Endodermal cell (in vitro differentiated cells): ENCODE results near the gene TNFAIP8L3. TPM values are rescaled to one million over a fixed set of nuclear protein-coding genes. Genes with fewer than 3 reads are reported as not detected.

ENCODE experiments used
- DNase-seq: peaks from one replicate; pipeline ENCODE4 v3.0.0-alpha.2; 2017
- H3K27ac ChIP-seq: 2 replicates; pipeline ENCODE4 v1.5.1; 2013; ENCODE audit warnings: mild to moderate bottlenecking, low read depth, low read length, moderate library complexity
- H3K27me3 ChIP-seq: 2 replicates; pipeline ENCODE4 v1.6.1; 2013; ENCODE audit warnings: mild to moderate bottlenecking, low read length, moderate library complexity; ENCODE audit not compliant: insufficient read depth, control insufficient read depth, poor library complexity, severe bottlenecking
- H3K36me3 ChIP-seq: 2 replicates; pipeline ENCODE4 v1.7.0; 2013; ENCODE audit warnings: mild to moderate bottlenecking, low read length, moderate library complexity; ENCODE audit not compliant: control insufficient read depth, insufficient read depth
- H3K4me1 ChIP-seq: one replicate; pipeline ENCODE4 v1.7.0; 2013; ENCODE audit warnings: low read length; ENCODE audit not compliant: control insufficient read depth, insufficient read depth
- H3K4me3 ChIP-seq: 2 replicates; pipeline ENCODE4 v1.5.1; 2013; ENCODE audit warnings: mild to moderate bottlenecking, low read length, moderate library complexity
- H3K9ac ChIP-seq: 2 replicates; pipeline ENCODE4 v1.6.1; 2013; ENCODE audit warnings: mild to moderate bottlenecking, low read length, moderate library complexity; ENCODE audit not compliant: poor library complexity, severe bottlenecking; ENCODE audit errors: extremely low read depth
- H3K9me3 ChIP-seq: 2 replicates; pipeline ENCODE4 v1.6.1; 2013; ENCODE audit warnings: mild to moderate bottlenecking, low read length, moderate library complexity; ENCODE audit not compliant: control insufficient read depth
- H3K27ac Mint-ChIP-seq: 2 replicates; pipeline ENCODE4 v1.8.0; 2020; ENCODE audit warnings: mixed read lengths
- H3K27me3 Mint-ChIP-seq: 2 replicates; pipeline ENCODE4 v1.8.0; 2021; ENCODE audit warnings: mild to moderate bottlenecking, mixed read lengths; ENCODE audit not compliant: insufficient read depth
- H3K36me3 Mint-ChIP-seq: 2 replicates; pipeline ENCODE4 v1.8.0; 2020; ENCODE audit warnings: low read depth, mixed read lengths
- H3K4me1 Mint-ChIP-seq: 2 replicates; pipeline ENCODE4 v1.8.0; 2020; ENCODE audit warnings: mixed read lengths
- H3K4me3 Mint-ChIP-seq: 2 replicates; pipeline ENCODE4 v1.8.0; 2020; ENCODE audit warnings: mild to moderate bottlenecking, moderate library complexity, mixed read lengths
- H3K9me3 Mint-ChIP-seq: 2 replicates; pipeline ENCODE4 v1.8.0; 2020; ENCODE audit warnings: mild to moderate bottlenecking, mixed read lengths
- WGBS, 2 experiments: methylation state at CpG; one replicate each; pipeline versions ENCODE4 v1.1.5 to v1.1.7; 2013; ENCODE audit warnings: missing lambda C conversion rate in 2 of 2, mixed read lengths in 1 of 2; ENCODE audit not compliant: insufficient coverage in 1 of 2, insufficient read length in 1 of 2; 5-methylcytosine and 5-hydroxymethylcytosine counted together
- total RNA-seq, 2 donors: library from RNA; stranded (reverse); fragmentation: NEBNext Ultra II Directional in 1 of 2; extraction: Animal tissue kit (Norgen Biotek cat#: 25700) in 1 of 2; gene quantifications; 2 replicates in 1 of 2; 3 replicates in 1 of 2; pipeline ENCODE4 v1.2.1, GENCODE V29; 2021
- TF ChIP-seq, protein P1 (sequence below): fragments of 200-600 bp; sonication (generic); conservative IDR thresholded peaks from 2 replicates; pipeline ENCODE4 v1.5.0; 2021; ENCODE audit warnings: antibody characterized with exemption, mild to moderate bottlenecking

TNFAIP8L3 gene
- total RNA-seq, 2 donors from 2014 or later: 0.31 TPM; not detected in 1

DNA sequence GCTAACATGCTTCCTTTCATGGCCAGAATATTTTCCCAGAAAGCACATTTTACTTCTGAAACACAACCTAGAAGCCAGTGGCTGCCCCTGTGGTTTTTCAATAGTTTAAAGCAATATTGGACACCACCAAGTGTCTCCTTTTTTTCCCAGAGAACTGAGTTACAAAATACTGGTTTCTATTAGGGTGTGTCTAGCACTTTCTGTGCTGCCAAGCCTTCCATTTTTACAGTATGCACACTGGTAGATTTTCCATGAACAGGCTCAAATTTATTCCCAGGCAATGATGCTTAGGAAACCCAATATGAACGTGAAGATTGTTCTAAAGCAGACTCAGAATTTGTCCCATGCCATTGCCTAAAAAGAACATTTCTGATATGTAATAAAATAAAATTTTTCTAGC is 7.2 kb downstream of the TNFAIP8L3 start:
- no peak overlapping the region for H3K4me3 ChIP-seq
- H3K4me1 Mint-ChIP-seq: peaks cover 2% of the 10 kb centered on the region
- H3K36me3 ChIP-seq: no peaks in the 10 kb centered on the region
- H3K9ac ChIP-seq: no peak overlapping the region
- peaks cover 38% of the 10 kb centered on the region for H3K27me3 Mint-ChIP-seq
- H3K27ac ChIP-seq: no peak overlapping the region
- no peaks in the 10 kb centered on the region for H3K9me3 ChIP-seq
- no peaks in the 10 kb centered on the region for H3K9me3 Mint-ChIP-seq
- H3K27ac Mint-ChIP-seq: no peak overlapping the region
- no peak overlapping the region for H3K4me3 Mint-ChIP-seq
- H3K27me3 ChIP-seq: peaks cover 52% of the 10 kb centered on the region
- peaks cover under 1% of the 10 kb centered on the region for H3K4me1 ChIP-seq
- 88% methylated on average over 1 of the region's 1 CpG; no CpG with 5 or more reads in 1 of the 2 experiments for WGBS, 2 experiments
- DNase-seq: no peak
- H3K36me3 Mint-ChIP-seq: no peaks in the 10 kb centered on the region
- TF ChIP-seq, protein P1, sequence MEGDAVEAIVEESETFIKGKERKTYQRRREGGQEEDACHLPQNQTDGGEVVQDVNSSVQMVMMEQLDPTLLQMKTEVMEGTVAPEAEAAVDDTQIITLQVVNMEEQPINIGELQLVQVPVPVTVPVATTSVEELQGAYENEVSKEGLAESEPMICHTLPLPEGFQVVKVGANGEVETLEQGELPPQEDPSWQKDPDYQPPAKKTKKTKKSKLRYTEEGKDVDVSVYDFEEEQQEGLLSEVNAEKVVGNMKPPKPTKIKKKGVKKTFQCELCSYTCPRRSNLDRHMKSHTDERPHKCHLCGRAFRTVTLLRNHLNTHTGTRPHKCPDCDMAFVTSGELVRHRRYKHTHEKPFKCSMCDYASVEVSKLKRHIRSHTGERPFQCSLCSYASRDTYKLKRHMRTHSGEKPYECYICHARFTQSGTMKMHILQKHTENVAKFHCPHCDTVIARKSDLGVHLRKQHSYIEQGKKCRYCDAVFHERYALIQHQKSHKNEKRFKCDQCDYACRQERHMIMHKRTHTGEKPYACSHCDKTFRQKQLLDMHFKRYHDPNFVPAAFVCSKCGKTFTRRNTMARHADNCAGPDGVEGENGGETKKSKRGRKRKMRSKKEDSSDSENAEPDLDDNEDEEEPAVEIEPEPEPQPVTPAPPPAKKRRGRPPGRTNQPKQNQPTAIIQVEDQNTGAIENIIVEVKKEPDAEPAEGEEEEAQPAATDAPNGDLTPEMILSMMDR: no peak

DNA sequence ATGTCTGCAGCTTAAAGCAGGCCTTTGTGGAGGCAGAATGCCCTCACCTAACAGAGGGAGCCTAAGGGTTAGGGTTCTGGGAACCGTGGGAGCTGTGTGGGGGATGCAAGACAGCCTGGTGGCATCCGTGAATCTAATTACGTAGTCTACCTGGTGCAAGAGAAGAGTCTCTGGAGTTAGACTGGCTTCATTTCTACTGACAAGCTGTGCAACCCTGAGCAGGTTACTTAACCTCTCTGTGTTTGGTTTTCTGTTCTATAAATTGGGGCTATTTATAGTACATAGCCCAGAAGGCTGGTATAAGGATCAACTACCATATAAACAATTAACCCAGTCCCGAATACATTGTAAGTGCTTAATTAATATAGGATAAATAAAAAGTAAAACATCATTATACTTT is 8.3 kb downstream of the TNFAIP8L3 start:
- Mint-ChIP-seq H3K27ac (no peak overlapping the region), H3K4me1 (peaks cover 2% of the 10 kb centered on the region), H3K9me3 (no peaks in the 10 kb centered on the region), H3K27me3 (peaks cover 27% of the 10 kb centered on the region), H3K36me3 (no peaks in the 10 kb centered on the region), H3K4me3 (no peak overlapping the region)
- Histone ChIP-seq H3K4me1 (no peaks in the 10 kb centered on the region), H3K4me3 (no peak overlapping the region), H3K9ac (no peak overlapping the region), H3K36me3 (no peaks in the 10 kb centered on the region), H3K27ac (no peak overlapping the region), H3K27me3 (peaks cover 41% of the 10 kb centered on the region), H3K9me3 (no peaks in the 10 kb centered on the region)
- TF ChIP-seq, protein P1: no peak
- 80 to 87% methylated on average over 3 of the region's 4 CpGs for WGBS, 2 experiments
- DNase-seq: no peak

DNA sequence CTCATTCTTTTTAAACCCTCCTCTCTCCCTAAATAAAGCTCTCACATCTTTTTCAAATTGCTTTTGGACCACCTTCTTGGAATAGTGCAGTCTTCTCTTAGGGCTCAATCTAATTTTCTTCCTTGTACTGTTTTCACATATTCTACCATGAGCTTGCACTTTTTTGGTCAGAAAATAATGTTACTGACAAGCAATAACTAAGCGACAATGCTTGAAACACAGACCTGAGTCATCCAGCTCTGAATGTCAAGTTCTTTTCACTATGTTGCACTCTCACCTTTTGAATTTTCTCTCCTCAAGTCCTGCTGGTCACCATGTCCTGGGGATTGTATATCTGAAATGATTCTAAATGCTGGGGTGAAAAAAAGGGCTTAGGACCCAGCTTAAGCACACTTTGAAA is 8.9 kb downstream of the TNFAIP8L3 start:
- Histone ChIP-seq H3K4me3 (no peak overlapping the region), H3K36me3 (no peaks in the 10 kb centered on the region), H3K9ac (no peak overlapping the region), H3K27ac (no peak overlapping the region), H3K27me3 (peaks cover 34% of the 10 kb centered on the region), H3K4me1 (no peaks in the 10 kb centered on the region), H3K9me3 (no peaks in the 10 kb centered on the region)
- no peak overlapping the region for H3K27ac Mint-ChIP-seq
- no peaks in the 10 kb centered on the region for H3K9me3 Mint-ChIP-seq
- TF ChIP-seq, protein P1: no peak
- H3K27me3 Mint-ChIP-seq: peaks cover 20% of the 10 kb centered on the region
- no peak overlapping the region for H3K4me3 Mint-ChIP-seq
- no peaks in the 10 kb centered on the region for H3K36me3 Mint-ChIP-seq
- 86 to 100% methylated on average over 1 of the region's 1 CpG for WGBS, 2 experiments
- peaks cover 2% of the 10 kb centered on the region for H3K4me1 Mint-ChIP-seq
- no peak for DNase-seq
